Mucosa of descending colon (tissue), 3 donors: ENCODE results near the gene OR2A14. TPM values are rescaled to one million over a fixed set of nuclear protein-coding genes. Genes with fewer than 3 reads are reported as not detected.

Experiments
- ATAC-seq: fragments of 200-7000 bp; cut with Tn5 transposase; one replicate; pipeline ENCODE4 v1.9.1; 2020; ENCODE audit warnings: mild to moderate bottlenecking, moderate library complexity
- DNase-seq, 3 donors: peaks; one replicate each; pipeline ENCODE4 v3.0.0-alpha.2; 2020
- H3K36me3 ChIP-seq: fragments of 200-600 bp; one replicate; pipeline ENCODE4 v1.8.0; 2021; ENCODE audit warnings: low read depth, mild to moderate bottlenecking
- H3K4me1 ChIP-seq: fragments of 200-600 bp; one replicate; pipeline ENCODE4 v1.8.0; 2021; ENCODE audit warnings: low read depth, mild to moderate bottlenecking
- H3K4me3 ChIP-seq: fragments of 200-600 bp; one replicate; pipeline ENCODE4 v1.8.0; 2021; ENCODE audit warnings: mild to moderate bottlenecking
- H3K9me3 ChIP-seq: fragments of 200-600 bp; one replicate; pipeline ENCODE4 v1.8.0; 2021; ENCODE audit warnings: mild to moderate bottlenecking
- CTCF ChIP-seq: fragments of 200-600 bp; IDR thresholded peaks from one replicate; pipeline ENCODE4 v1.8.0; 2022; ENCODE audit warnings: antibody characterized with exemption, mild to moderate bottlenecking
- intact Hi-C, 2 donors: fragments of 100-400 bp; cut with DNase I in 1 of 2; cut with micrococcal nuclease in 1 of 2; formaldehyde crosslinking; loops; one replicate each; pipeline versions ENCODE4 v1.11.0 to v1.11.1; 2022; cut with DNase I, micrococcal nuclease
- total RNA-seq, 3 donors: library from RNA; stranded (reverse); fragmentation: NEBNext Ultra II Directional in 2 of 3; extraction: Animal tissue kit (Norgen Biotek cat#: 25700) in 2 of 3; gene quantifications; one replicate each; pipeline versions ENCODE4 v1.2.1 to v1.2.4, GENCODE V29; 2021 to 2023
- donor health status: DM: no; HTN: no; CAD: no; lungs with moderate emphysema.
- donor health status: DM: no; HTN: no; CAD: no.
- donor health status: DM: no; HTN: yes; CAD: no.

Gene OR2A14
- total RNA-seq, 3 donors from 2014 or later, result not detected

- Histone ChIP-seq H3K4me3 (no peak overlapping the region), H3K9me3 (peaks cover 5% of the 10 kb centered on the region), H3K36me3 (no peaks in the 10 kb centered on the region), H3K4me1 (no peaks in the 10 kb centered on the region)
- intact Hi-C loops, result no loop called here
- TF ChIP-seq CTCF, result no peak
- DNase-seq (no peak), ATAC-seq (no peak)
Observed at GRCh38 chr7:144090667-144091066, 32.3 kb upstream of the OR2A14 start.

GRCh38 chr7:144098776-144099175 is 24.2 kb upstream of the OR2A14 start:
- Histone ChIP-seq H3K4me3 (no peak overlapping the region), H3K36me3 (no peaks in the 10 kb centered on the region), H3K9me3 (no peaks in the 10 kb centered on the region), H3K4me1 (no peaks in the 10 kb centered on the region)
- ATAC-seq (no peak), DNase-seq (no peak)
- intact Hi-C loops, result no loop called here
- no peak for TF ChIP-seq CTCF

- H3K4me1 ChIP-seq, result no peaks in the 10 kb centered on the region
- DNase-seq, result no peak
- no peaks in the 10 kb centered on the region for H3K36me3 ChIP-seq
- TF ChIP-seq CTCF, result no peak
- H3K4me3 ChIP-seq, result no peak overlapping the region
- ATAC-seq, result no peak
- no peaks in the 10 kb centered on the region for H3K9me3 ChIP-seq
- intact Hi-C loops, result no loop called here
Observed at GRCh38 chr7:144100607-144101006, 22.4 kb upstream of the OR2A14 start.

GRCh38 chr7:144102041-144102440 is 20.9 kb upstream of the OR2A14 start:
- Histone ChIP-seq H3K36me3 (no peaks in the 10 kb centered on the region), H3K9me3 (no peaks in the 10 kb centered on the region), H3K4me1 (no peaks in the 10 kb centered on the region), H3K4me3 (no peak overlapping the region)
- TF ChIP-seq CTCF, result no peak
- intact Hi-C loops, result no loop called here
- DNase-seq (no peak), ATAC-seq (no peak)

- DNase-seq, result no peak
- TF ChIP-seq CTCF, result no peak
- ATAC-seq, result no peak
- intact Hi-C loops, result no loop called here
- H3K4me3 ChIP-seq, result no peak overlapping the region
- no peaks in the 10 kb centered on the region for H3K4me1 ChIP-seq
- H3K36me3 ChIP-seq, result no peaks in the 10 kb centered on the region
- no peaks in the 10 kb centered on the region for H3K9me3 ChIP-seq
Observed at GRCh38 chr7:144105211-144105610, 17.8 kb upstream of the OR2A14 start.

GRCh38 chr7:144109283-144109682 is 13.7 kb upstream of the OR2A14 start, which contains the start of gene OR2A2:
TSS of gene OR2A2 (plus strand) at chr7:144109583. CDS start at chr7:144109583, 0 bp downstream.
- DNase-seq (no peak), ATAC-seq (no peak)
- intact Hi-C loops, result no loop called here
- no peaks in the 10 kb centered on the region for H3K4me1 ChIP-seq
- no peak within 1 kb of the TSS for H3K4me3 ChIP-seq
- H3K9me3 ChIP-seq, result no peaks in the 10 kb centered on the region
- TF ChIP-seq CTCF, result no peak
- H3K36me3 ChIP-seq, result no peaks in the 10 kb centered on the region
